Measurements from ENCODE around the gene CDKAL1. TPM values are rescaled to one million over a fixed set of nuclear protein-coding genes. Genes with fewer than 3 reads are reported as not detected.

CDKAL1 gene
- total RNA-seq, 1 experiment from 2014 or later: 20.6 TPM

DNA sequence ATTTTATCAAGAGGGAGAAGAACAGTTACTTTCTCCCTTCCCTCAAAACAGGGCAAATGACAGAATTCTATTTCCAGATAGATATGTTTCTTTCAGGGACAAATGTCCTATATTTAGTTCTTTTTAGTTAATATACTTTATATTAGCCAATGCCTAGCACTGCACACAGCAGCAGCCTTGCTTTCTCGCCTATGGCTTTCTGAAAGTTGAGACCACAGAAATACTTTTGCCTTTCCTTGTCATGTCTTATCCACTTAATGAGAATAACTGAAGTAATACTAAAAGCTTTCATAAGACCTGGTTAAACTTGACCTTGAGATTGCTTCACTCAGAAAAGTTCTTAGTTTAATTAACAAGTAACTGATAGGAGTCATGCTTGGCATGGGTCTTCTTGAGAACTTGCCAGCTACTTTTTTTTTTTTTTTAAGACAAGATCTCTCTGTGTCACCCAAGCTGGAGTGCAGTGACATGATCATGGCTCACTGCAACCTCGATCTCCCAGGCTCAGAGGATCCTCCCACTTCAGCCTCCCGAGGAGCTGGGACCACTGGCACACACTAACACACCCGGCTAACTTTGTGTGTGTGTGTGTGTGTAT, 159.3 kb downstream of the CDKAL1 start:
- no peaks in the 10 kb centered on the region for H3K27me3 Mint-ChIP-seq (ENCODE audit: low read depth)
- H3K27ac Mint-ChIP-seq: no peak overlapping the region
- no peaks in the 10 kb centered on the region for H3K36me3 Mint-ChIP-seq
- DNase-seq (ENCODE audit: low spot score) (no peak), ATAC-seq (no peak)
- TF ChIP-seq SMAD3 (CRISPR knock-in tag; IDR thresholded peaks at IDR 0.05; ENCODE audit: borderline replicate concordance): no peak
- no peak for TF ChIP-seq ZBTB21 (CRISPR knock-in tag; IDR thresholded peaks at IDR 0.05; ENCODE audit: borderline replicate concordance)
- no peak for TF ChIP-seq TCF7 (CRISPR knock-in tag; IDR thresholded peaks at IDR 0.05; ENCODE audit: low read depth)
- TF ChIP-seq, protein P1, sequence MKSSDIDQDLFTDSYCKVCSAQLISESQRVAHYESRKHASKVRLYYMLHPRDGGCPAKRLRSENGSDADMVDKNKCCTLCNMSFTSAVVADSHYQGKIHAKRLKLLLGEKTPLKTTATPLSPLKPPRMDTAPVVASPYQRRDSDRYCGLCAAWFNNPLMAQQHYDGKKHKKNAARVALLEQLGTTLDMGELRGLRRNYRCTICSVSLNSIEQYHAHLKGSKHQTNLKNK (CRISPR knock-in tag; IDR thresholded peaks at IDR 0.05): no peak
- no peak for TF ChIP-seq EMX1 (CRISPR knock-in tag; IDR thresholded peaks at IDR 0.05)
- no peak for TF ChIP-seq FOXK1 (CRISPR knock-in tag; IDR thresholded peaks at IDR 0.05)
- TF ChIP-seq, protein P2, sequence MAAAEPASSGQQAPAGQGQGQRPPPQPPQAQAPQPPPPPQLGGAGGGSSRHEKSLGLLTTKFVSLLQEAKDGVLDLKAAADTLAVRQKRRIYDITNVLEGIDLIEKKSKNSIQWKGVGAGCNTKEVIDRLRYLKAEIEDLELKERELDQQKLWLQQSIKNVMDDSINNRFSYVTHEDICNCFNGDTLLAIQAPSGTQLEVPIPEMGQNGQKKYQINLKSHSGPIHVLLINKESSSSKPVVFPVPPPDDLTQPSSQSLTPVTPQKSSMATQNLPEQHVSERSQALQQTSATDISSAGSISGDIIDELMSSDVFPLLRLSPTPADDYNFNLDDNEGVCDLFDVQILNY (CRISPR knock-in tag; IDR thresholded peaks at IDR 0.05): no peak
- TF ChIP-seq, protein P3, sequence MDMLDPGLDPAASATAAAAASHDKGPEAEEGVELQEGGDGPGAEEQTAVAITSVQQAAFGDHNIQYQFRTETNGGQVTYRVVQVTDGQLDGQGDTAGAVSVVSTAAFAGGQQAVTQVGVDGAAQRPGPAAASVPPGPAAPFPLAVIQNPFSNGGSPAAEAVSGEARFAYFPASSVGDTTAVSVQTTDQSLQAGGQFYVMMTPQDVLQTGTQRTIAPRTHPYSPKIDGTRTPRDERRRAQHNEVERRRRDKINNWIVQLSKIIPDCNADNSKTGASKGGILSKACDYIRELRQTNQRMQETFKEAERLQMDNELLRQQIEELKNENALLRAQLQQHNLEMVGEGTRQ (CRISPR knock-in tag; IDR thresholded peaks at IDR 0.05): no peak
- no peak for TF ChIP-seq CREB1 (CRISPR knock-in tag; IDR thresholded peaks at IDR 0.05)
- no peak for TF ChIP-seq RORB (CRISPR knock-in tag; IDR thresholded peaks at IDR 0.05)
- TF ChIP-seq HMGA2 (CRISPR knock-in tag; IDR thresholded peaks at IDR 0.05): no peak
- TF ChIP-seq, protein P4, sequence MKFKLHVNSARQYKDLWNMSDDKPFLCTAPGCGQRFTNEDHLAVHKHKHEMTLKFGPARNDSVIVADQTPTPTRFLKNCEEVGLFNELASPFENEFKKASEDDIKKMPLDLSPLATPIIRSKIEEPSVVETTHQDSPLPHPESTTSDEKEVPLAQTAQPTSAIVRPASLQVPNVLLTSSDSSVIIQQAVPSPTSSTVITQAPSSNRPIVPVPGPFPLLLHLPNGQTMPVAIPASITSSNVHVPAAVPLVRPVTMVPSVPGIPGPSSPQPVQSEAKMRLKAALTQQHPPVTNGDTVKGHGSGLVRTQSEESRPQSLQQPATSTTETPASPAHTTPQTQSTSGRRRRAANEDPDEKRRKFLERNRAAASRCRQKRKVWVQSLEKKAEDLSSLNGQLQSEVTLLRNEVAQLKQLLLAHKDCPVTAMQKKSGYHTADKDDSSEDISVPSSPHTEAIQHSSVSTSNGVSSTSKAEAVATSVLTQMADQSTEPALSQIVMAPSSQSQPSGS (CRISPR knock-in tag; IDR thresholded peaks at IDR 0.05; ENCODE audit: borderline replicate concordance, low read depth): no peak
- TF ChIP-seq ZNF121 (CRISPR knock-in tag; IDR thresholded peaks at IDR 0.05): no peak
- TF ChIP-seq, protein P5, sequence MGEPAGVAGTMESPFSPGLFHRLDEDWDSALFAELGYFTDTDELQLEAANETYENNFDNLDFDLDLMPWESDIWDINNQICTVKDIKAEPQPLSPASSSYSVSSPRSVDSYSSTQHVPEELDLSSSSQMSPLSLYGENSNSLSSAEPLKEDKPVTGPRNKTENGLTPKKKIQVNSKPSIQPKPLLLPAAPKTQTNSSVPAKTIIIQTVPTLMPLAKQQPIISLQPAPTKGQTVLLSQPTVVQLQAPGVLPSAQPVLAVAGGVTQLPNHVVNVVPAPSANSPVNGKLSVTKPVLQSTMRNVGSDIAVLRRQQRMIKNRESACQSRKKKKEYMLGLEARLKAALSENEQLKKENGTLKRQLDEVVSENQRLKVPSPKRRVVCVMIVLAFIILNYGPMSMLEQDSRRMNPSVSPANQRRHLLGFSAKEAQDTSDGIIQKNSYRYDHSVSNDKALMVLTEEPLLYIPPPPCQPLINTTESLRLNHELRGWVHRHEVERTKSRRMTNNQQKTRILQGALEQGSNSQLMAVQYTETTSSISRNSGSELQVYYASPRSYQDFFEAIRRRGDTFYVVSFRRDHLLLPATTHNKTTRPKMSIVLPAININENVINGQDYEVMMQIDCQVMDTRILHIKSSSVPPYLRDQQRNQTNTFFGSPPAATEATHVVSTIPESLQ (CRISPR knock-in tag; IDR thresholded peaks at IDR 0.05): no peak
- TF ChIP-seq, protein P6, sequence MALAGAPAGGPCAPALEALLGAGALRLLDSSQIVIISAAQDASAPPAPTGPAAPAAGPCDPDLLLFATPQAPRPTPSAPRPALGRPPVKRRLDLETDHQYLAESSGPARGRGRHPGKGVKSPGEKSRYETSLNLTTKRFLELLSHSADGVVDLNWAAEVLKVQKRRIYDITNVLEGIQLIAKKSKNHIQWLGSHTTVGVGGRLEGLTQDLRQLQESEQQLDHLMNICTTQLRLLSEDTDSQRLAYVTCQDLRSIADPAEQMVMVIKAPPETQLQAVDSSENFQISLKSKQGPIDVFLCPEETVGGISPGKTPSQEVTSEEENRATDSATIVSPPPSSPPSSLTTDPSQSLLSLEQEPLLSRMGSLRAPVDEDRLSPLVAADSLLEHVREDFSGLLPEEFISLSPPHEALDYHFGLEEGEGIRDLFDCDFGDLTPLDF (CRISPR knock-in tag; IDR thresholded peaks at IDR 0.05): no peak
- TF ChIP-seq ESRRA (CRISPR knock-in tag; IDR thresholded peaks at IDR 0.05; ENCODE audit: borderline replicate concordance): no peak
- TF ChIP-seq TEAD1 (CRISPR knock-in tag; IDR thresholded peaks at IDR 0.05): no peak
- ChIA-PET CTCF (no interaction called here), POLR2A (no interaction called here)
- H3K4me1 Mint-ChIP-seq: peaks cover 46% of the 10 kb centered on the region
- no peaks in the 10 kb centered on the region for H3K9me3 Mint-ChIP-seq
- H3K4me3 Mint-ChIP-seq: no peak overlapping the region

DNA sequence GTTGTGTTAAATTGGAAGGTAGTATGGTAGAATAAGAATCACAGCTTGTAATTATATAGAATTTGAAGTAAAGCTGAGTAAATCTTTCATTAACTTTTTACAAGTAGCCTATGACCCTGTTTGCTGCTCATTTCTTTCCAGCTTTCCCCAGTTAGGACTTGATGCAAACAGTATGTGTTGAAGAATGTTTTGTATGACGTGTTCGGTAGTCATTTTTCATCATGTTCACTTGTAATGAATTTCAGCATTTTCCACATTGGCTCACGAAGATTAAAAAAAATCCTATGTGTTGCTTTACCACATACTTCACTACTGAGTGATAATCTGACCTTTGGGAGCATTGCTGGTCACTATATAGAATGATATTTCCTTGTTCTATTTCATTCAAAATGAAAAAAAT, 162.4 kb downstream of the CDKAL1 start:
- H3K36me3 Mint-ChIP-seq: no peaks in the 10 kb centered on the region
- CTCF ChIA-PET: interaction anchor here (1.1 kb wide), 1 partner anchor 11 kb away, joined by 4 read pairs; no protein-coding TSS in a partner anchor
- no peaks in the 10 kb centered on the region for H3K9me3 Mint-ChIP-seq
- no peak overlapping the region for H3K4me3 Mint-ChIP-seq
- peaks cover 51% of the 10 kb centered on the region for H3K4me1 Mint-ChIP-seq
- POLR2A ChIA-PET: no interaction called here
- ATAC-seq (no peak), DNase-seq (ENCODE audit: low spot score) (no peak)
- peak overlapping the region; percentile 15 for H3K27ac Mint-ChIP-seq
- H3K27me3 Mint-ChIP-seq (ENCODE audit: low read depth): no peaks in the 10 kb centered on the region
- TF ChIP-seq NR3C1 (CRISPR knock-in tag; conservative IDR thresholded peaks at IDR 0.05; ENCODE audit: low read depth) (no peak), NFATC4 (CRISPR knock-in tag; IDR thresholded peaks at IDR 0.05) (no peak), TP53 (CRISPR knock-in tag; IDR thresholded peaks at IDR 0.05) (no peak), SOX15 (CRISPR knock-in tag; IDR thresholded peaks at IDR 0.05) (no peak)
- TF ChIP-seq, protein P7, sequence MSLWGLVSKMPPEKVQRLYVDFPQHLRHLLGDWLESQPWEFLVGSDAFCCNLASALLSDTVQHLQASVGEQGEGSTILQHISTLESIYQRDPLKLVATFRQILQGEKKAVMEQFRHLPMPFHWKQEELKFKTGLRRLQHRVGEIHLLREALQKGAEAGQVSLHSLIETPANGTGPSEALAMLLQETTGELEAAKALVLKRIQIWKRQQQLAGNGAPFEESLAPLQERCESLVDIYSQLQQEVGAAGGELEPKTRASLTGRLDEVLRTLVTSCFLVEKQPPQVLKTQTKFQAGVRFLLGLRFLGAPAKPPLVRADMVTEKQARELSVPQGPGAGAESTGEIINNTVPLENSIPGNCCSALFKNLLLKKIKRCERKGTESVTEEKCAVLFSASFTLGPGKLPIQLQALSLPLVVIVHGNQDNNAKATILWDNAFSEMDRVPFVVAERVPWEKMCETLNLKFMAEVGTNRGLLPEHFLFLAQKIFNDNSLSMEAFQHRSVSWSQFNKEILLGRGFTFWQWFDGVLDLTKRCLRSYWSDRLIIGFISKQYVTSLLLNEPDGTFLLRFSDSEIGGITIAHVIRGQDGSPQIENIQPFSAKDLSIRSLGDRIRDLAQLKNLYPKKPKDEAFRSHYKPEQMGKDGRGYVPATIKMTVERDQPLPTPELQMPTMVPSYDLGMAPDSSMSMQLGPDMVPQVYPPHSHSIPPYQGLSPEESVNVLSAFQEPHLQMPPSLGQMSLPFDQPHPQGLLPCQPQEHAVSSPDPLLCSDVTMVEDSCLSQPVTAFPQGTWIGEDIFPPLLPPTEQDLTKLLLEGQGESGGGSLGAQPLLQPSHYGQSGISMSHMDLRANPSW (CRISPR knock-in tag; conservative IDR thresholded peaks at IDR 0.05; ENCODE audit: low read depth): no peak
- TF ChIP-seq, protein P8, sequence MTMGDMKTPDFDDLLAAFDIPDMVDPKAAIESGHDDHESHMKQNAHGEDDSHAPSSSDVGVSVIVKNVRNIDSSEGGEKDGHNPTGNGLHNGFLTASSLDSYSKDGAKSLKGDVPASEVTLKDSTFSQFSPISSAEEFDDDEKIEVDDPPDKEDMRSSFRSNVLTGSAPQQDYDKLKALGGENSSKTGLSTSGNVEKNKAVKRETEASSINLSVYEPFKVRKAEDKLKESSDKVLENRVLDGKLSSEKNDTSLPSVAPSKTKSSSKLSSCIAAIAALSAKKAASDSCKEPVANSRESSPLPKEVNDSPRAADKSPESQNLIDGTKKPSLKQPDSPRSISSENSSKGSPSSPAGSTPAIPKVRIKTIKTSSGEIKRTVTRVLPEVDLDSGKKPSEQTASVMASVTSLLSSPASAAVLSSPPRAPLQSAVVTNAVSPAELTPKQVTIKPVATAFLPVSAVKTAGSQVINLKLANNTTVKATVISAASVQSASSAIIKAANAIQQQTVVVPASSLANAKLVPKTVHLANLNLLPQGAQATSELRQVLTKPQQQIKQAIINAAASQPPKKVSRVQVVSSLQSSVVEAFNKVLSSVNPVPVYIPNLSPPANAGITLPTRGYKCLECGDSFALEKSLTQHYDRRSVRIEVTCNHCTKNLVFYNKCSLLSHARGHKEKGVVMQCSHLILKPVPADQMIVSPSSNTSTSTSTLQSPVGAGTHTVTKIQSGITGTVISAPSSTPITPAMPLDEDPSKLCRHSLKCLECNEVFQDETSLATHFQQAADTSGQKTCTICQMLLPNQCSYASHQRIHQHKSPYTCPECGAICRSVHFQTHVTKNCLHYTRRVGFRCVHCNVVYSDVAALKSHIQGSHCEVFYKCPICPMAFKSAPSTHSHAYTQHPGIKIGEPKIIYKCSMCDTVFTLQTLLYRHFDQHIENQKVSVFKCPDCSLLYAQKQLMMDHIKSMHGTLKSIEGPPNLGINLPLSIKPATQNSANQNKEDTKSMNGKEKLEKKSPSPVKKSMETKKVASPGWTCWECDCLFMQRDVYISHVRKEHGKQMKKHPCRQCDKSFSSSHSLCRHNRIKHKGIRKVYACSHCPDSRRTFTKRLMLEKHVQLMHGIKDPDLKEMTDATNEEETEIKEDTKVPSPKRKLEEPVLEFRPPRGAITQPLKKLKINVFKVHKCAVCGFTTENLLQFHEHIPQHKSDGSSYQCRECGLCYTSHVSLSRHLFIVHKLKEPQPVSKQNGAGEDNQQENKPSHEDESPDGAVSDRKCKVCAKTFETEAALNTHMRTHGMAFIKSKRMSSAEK (CRISPR knock-in tag; IDR thresholded peaks at IDR 0.05; ENCODE audit: borderline replicate concordance): no peak
